ENCODE measurements around the gene GPR35. TPM values are rescaled to one million over a fixed set of nuclear protein-coding genes. Genes with fewer than 3 reads are reported as not detected.
A peak's percentile ranks its signal among the peaks of the same experiment; 100 is the strongest.

The GPR35 gene
- polyA plus RNA-seq, 1 of the 3 experiments (the other 2 are of a cell fraction) = 1.2 TPM

DNA sequence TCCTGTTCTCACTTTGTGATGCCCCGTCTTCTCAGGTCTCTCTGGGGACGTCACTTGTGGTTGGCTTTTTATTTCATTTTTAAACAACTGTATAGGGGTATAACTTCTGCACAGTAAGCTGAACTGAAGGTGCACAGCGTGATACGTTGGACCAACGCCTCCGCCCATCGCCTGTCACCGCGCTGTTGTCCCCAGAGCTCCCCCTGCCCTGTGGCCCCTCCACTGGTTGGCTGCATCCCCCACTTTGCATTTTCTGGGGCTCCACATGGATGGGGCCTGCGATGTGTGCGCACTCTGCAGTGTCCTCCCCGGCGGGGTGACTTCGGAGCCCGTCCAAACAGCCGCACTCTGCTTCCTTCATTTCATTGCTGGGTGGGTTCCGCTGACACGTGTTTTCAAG, 14.3 kb downstream of the GPR35 start:
- H3F3A ChIP-seq (replicated peaks; ENCODE audit: insufficient read depth) = no peaks in the 10 kb centered on the region
- H2AFZ ChIP-seq (ENCODE audit: low read depth) = no peak overlapping the region
- H3K4me1 ChIP-seq (ENCODE audit: control insufficient read depth in 1 of 2, insufficient read depth in 2 of 2, low read depth in 1 of 2, low read length in 1 of 2) = no peaks in the 10 kb centered on the region; a peak in 1 of 4 replicates
- TF ChIP-seq CHD2 (IDR thresholded peaks at IDR 0.05; ENCODE audit: low read length, partially characterized antibody) (no peak), EZH2phosphoT487 (IDR thresholded peaks at IDR 0.05; ENCODE audit: borderline replicate concordance, low read depth) (no peak)
- TF ChIP-seq, protein P1, sequence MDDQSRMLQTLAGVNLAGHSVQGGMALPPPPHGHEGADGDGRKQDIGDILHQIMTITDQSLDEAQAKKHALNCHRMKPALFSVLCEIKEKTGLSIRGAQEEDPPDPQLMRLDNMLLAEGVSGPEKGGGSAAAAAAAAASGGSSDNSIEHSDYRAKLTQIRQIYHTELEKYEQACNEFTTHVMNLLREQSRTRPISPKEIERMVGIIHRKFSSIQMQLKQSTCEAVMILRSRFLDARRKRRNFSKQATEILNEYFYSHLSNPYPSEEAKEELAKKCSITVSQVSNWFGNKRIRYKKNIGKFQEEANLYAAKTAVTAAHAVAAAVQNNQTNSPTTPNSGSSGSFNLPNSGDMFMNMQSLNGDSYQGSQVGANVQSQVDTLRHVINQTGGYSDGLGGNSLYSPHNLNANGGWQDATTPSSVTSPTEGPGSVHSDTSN (IDR thresholded peaks at IDR 0.05) = no peak
- TF ChIP-seq, protein P2, sequence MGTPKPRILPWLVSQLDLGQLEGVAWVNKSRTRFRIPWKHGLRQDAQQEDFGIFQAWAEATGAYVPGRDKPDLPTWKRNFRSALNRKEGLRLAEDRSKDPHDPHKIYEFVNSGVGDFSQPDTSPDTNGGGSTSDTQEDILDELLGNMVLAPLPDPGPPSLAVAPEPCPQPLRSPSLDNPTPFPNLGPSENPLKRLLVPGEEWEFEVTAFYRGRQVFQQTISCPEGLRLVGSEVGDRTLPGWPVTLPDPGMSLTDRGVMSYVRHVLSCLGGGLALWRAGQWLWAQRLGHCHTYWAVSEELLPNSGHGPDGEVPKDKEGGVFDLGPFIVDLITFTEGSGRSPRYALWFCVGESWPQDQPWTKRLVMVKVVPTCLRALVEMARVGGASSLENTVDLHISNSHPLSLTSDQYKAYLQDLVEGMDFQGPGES (IDR thresholded peaks at IDR 0.05; ENCODE audit: low read depth, low read length) = no peak
- no peaks in the 10 kb centered on the region for H3K79me2 ChIP-seq (ENCODE audit: insufficient read depth)
- DNase-seq = no peak
- no peaks in the 10 kb centered on the region for H3K9me2 ChIP-seq
- no peaks in the 10 kb centered on the region for H3K27me3 ChIP-seq (ENCODE audit: insufficient read depth)
- WGBS (ENCODE audit: low lambda C conversion rate) = 74% methylated on average over 18 of the region's 18 CpGs
- no peak overlapping the region for H3K27ac ChIP-seq (ENCODE audit: low read depth in 2 of 2, low read length in 1 of 2)
- H3K9me3 ChIP-seq = no peaks in the 10 kb centered on the region
- CTCF ChIA-PET = interaction anchor here (1.0 to 1.8 kb wide), 2 partner anchors 16 to 201 kb away, joined by 3 to 5 read pairs; no protein-coding TSS in a partner anchor
- H4K20me1 ChIP-seq (ENCODE audit: insufficient read depth) = no peaks in the 10 kb centered on the region
- no peak overlapping the region for H3K4me2 ChIP-seq
- H3K36me3 ChIP-seq (replicated peaks in 1 of 2; ENCODE audit: control insufficient read depth in 1 of 2, insufficient read depth in 2 of 2, low read length in 1 of 2) = no peaks in the 10 kb centered on the region
- no peak overlapping the region for H3K9ac ChIP-seq
- POLR2A ChIA-PET = no interaction called here
- H3K4me3 ChIP-seq (ENCODE audit: low read depth in 2 of 2, low read length in 1 of 2) = no peak overlapping the region

DNA sequence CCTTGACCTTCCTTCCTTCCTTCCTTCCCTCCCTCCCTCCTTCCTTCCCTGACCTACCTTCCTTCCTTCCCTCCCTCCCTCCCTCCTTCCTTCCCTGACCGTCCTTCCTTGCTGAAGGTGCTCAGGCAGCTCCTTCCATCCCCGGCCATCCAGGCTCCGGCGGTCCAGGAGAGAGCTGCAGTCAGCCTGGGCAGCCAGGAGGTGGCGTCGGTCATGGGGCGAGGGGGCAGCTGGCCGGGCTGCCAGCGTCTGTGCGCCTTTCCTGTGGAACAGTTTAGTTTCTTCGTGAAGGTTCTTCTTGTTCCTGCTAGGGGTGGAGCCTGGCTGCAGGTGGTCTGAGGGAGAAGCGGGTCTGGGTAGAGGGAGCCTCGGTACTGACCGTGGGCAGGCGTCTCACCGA, 15.7 kb downstream of the GPR35 start:
- DNase-seq = peak; percentile 85
- no peak overlapping the region; a peak in 1 of 4 replicates for H3K4me3 ChIP-seq (ENCODE audit: low read depth in 2 of 2, low read length in 1 of 2)
- H4K20me1 ChIP-seq (ENCODE audit: insufficient read depth) = no peaks in the 10 kb centered on the region
- H2AFZ ChIP-seq (ENCODE audit: low read depth) = no peak overlapping the region
- H3K9me2 ChIP-seq = no peaks in the 10 kb centered on the region
- WGBS (ENCODE audit: low lambda C conversion rate) = 17% methylated on average over 10 of the region's 16 CpGs
- no peaks in the 10 kb centered on the region for H3K36me3 ChIP-seq (replicated peaks in 1 of 2; ENCODE audit: control insufficient read depth in 1 of 2, insufficient read depth in 2 of 2, low read length in 1 of 2)
- no peak overlapping the region for H3K27ac ChIP-seq (ENCODE audit: low read depth in 2 of 2, low read length in 1 of 2)
- H3F3A ChIP-seq (replicated peaks; ENCODE audit: insufficient read depth) = no peaks in the 10 kb centered on the region
- H3K27me3 ChIP-seq (ENCODE audit: insufficient read depth) = no peaks in the 10 kb centered on the region
- H3K4me2 ChIP-seq = no peak overlapping the region
- H3K79me2 ChIP-seq (ENCODE audit: insufficient read depth) = no peaks in the 10 kb centered on the region
- H3K4me1 ChIP-seq (ENCODE audit: control insufficient read depth in 1 of 2, insufficient read depth in 2 of 2, low read depth in 1 of 2, low read length in 1 of 2) = no peaks in the 10 kb centered on the region; a peak in 1 of 4 replicates
- H3K9ac ChIP-seq = no peak overlapping the region
- H3K9me3 ChIP-seq = no peaks in the 10 kb centered on the region
- POLR2A ChIA-PET = no interaction called here
- CTCF ChIA-PET = interaction anchor here (0.6 to 1.3 kb wide), 9 partner anchors 9 to 263 kb away, joined by 3 to 8 read pairs (median 4); no protein-coding TSS in a partner anchor
- TF ChIP-seq YY1 (IDR thresholded peaks at IDR 0.05; ENCODE audit: low read depth) = no peak
- TF ChIP-seq SMC3 (IDR thresholded peaks at IDR 0.05; ENCODE audit: low read depth, low read length) = peak; percentile 19; the same call in 1 of the 2 replicates
- TF ChIP-seq RAD21 (IDR thresholded peaks at IDR 0.05; ENCODE audit: low read length) = peak; percentile 43

- Histone ChIP-seq H3K9me3 (no peaks in the 10 kb centered on the region), H3K79me2 (ENCODE audit: insufficient read depth) (no peaks in the 10 kb centered on the region), H3K27ac (ENCODE audit: low read depth in 2 of 2, low read length in 1 of 2) (no peak overlapping the region), H3K4me2 (no peak overlapping the region), H3F3A (replicated peaks; ENCODE audit: insufficient read depth) (no peaks in the 10 kb centered on the region), H3K4me1 (ENCODE audit: control insufficient read depth in 1 of 2, insufficient read depth in 2 of 2, low read depth in 1 of 2, low read length in 1 of 2) (no peaks in the 10 kb centered on the region; a peak in 1 of 4 replicates), H2AFZ (ENCODE audit: low read depth) (no peak overlapping the region), H3K4me3 (ENCODE audit: low read depth in 2 of 2, low read length in 1 of 2) (no peak overlapping the region), H3K9me2 (no peaks in the 10 kb centered on the region), H3K36me3 (replicated peaks in 1 of 2; ENCODE audit: control insufficient read depth in 1 of 2, insufficient read depth in 2 of 2, low read length in 1 of 2) (no peaks in the 10 kb centered on the region), H4K20me1 (ENCODE audit: insufficient read depth) (no peaks in the 10 kb centered on the region), H3K27me3 (ENCODE audit: insufficient read depth) (no peaks in the 10 kb centered on the region), H3K9ac (no peak overlapping the region)
- ChIA-PET POLR2A (no interaction called here), CTCF (interaction anchor here (1.1 kb wide), 1 partner anchor 26 kb away, joined by 3 read pairs; no protein-coding TSS in a partner anchor)
- 58% methylated on average over 7 of the region's 36 CpGs for WGBS (ENCODE audit: low lambda C conversion rate)
- TF ChIP-seq, protein P2 (IDR thresholded peaks at IDR 0.05; ENCODE audit: low read depth, low read length) = no peak
- TF ChIP-seq NFIC (IDR thresholded peaks at IDR 0.05; ENCODE audit: borderline replicate concordance) = no peak
- TF ChIP-seq, protein P3, sequence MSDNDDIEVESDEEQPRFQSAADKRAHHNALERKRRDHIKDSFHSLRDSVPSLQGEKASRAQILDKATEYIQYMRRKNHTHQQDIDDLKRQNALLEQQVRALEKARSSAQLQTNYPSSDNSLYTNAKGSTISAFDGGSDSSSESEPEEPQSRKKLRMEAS (IDR thresholded peaks at IDR 0.05; ENCODE audit: low read depth) = no peak
- TF ChIP-seq SIN3A (IDR thresholded peaks at IDR 0.05; ENCODE audit: borderline replicate concordance, low read depth, low read length) = no peak
- no peak for TF ChIP-seq USF1 (IDR thresholded peaks at IDR 0.05; ENCODE audit: borderline replicate concordance, low read depth)
- TF ChIP-seq EZH2phosphoT487 (IDR thresholded peaks at IDR 0.05; ENCODE audit: borderline replicate concordance, low read depth) = no peak
- TF ChIP-seq GABPA (IDR thresholded peaks at IDR 0.05; ENCODE audit: low read depth) = no peak
- peak; percentile 32 for DNase-seq
Observed at GRCh38 chr2:240642061-240642805, 17.0 kb downstream of the GPR35 start.

All from SK-N-SH (cell line).